Inferior parietal cortex (tissue), 1 donor: Measurements from ENCODE around the gene EDC4.
"Not testable (repeated sequence)": the region's sequence is repeated elsewhere in the genome, so short reads cannot be mapped to it uniquely, and the experiment has no call there.

ENCODE experiments used
- DNase-seq: peaks from one replicate; pipeline ENCODE4 v3.0.0-alpha.2; 2016; ENCODE audit errors: extremely low spot score

Gene EDC4

GRCh38 chr16:67872631-67873434 is at the start of gene EDC4:
Gene EDC4 (plus strand): TSS chr16:67873052. CDS start chr16:67873262, 210 bp downstream.
- peak; percentile 80 for DNase-seq

- DNase-seq = no peak
Observed at GRCh38 chr16:67825119-67825518, 47.7 kb upstream of the EDC4 start.

GRCh38 chr16:67825906-67826305 is 46.9 kb upstream of the EDC4 start:
- no peak for DNase-seq

GRCh38 chr16:67828651-67829050 is 44.2 kb upstream of the EDC4 start:
- DNase-seq = no peak

GRCh38 chr16:67833030-67833414 is 39.8 kb upstream of the EDC4 start:
- no peak for DNase-seq

GRCh38 chr16:67833415-67834241 is 39.2 kb upstream of the EDC4 start:
- peak; percentile 96 for DNase-seq

- DNase-seq = no peak
Observed at GRCh38 chr16:67834242-67834614, 38.6 kb upstream of the EDC4 start.

- DNase-seq = not testable (repeated sequence)
Observed at GRCh38 chr16:67837190-67837589, 35.7 kb upstream of the EDC4 start.

GRCh38 chr16:67837811-67838210 is 35.0 kb upstream of the EDC4 start:
- no peak for DNase-seq

- no peak for DNase-seq
Observed at GRCh38 chr16:67841198-67841815, 31.5 kb upstream of the EDC4 start.

GRCh38 chr16:67841816-67842508 is 30.9 kb upstream of the EDC4 start, which contains the start of gene THAP11:
Gene THAP11 (plus strand): TSS chr16:67842320. CDS start chr16:67842555, 235 bp downstream.
- peak; percentile 99 for DNase-seq

- DNase-seq = peak; percentile 53
Observed at GRCh38 chr16:67842509-67843342, 30.1 kb upstream of the EDC4 start.

- DNase-seq = no peak
Observed at GRCh38 chr16:67843343-67843765, 29.5 kb upstream of the EDC4 start.

- DNase-seq = no peak
Observed at GRCh38 chr16:67844497-67844896, 28.4 kb upstream of the EDC4 start.

- DNase-seq = no peak
Observed at GRCh38 chr16:67845291-67846062, 27.4 kb upstream of the EDC4 start.

GRCh38 chr16:67846063-67846319 is 26.9 kb upstream of the EDC4 start:
- no peak for DNase-seq

GRCh38 chr16:67846320-67847063 is 26.4 kb upstream of the EDC4 start, which contains the start of gene NUTF2:
Gene NUTF2 (plus strand): TSS chr16:67846933. CDS start chr16:67865131, 18,198 bp downstream.
- peak; percentile 93 for DNase-seq

- DNase-seq = no peak
Observed at GRCh38 chr16:67847064-67847861, 25.6 kb upstream of the EDC4 start, which contains the start of gene CENPT. Gene CENPT (minus strand): TSS chr16:67847693. CDS start chr16:67833859, 13,834 bp downstream.
